Activated T-helper 1 cell treated with anti-CD3 and anti-CD28 coated beads, Interleukin-2, amount 50 U/mL, for 16 hours (primary cell): ENCODE results near the gene GSX2.
A peak's percentile ranks its signal among the peaks of the same experiment; 100 is the strongest.
"Not testable (repeated sequence)": the region's sequence is repeated elsewhere in the genome, so short reads cannot be mapped to it uniquely, and the experiment has no call there.

Experiments
- DNase-seq, 2 donors: peaks; one replicate each; pipeline ENCODE4 v3.0.0-alpha.2; 2020; ENCODE audit warnings: low read depth in 1 of 2, low spot score in 1 of 2

The GSX2 gene

GRCh38 chr4:54099748-54100574 is at the start of gene GSX2:
Gene GSX2, plus strand, starts transcription at chr4:54100163. Its CDS starts 182 bp downstream, at chr4:54100345.
- DNase-seq: no peak

GRCh38 chr4:54050214-54050904 is 49.6 kb upstream of the GSX2 start:
- DNase-seq: no peak

- not testable (repeated sequence) for DNase-seq
Observed at GRCh38 chr4:54053322-54053721, 46.6 kb upstream of the GSX2 start.

GRCh38 chr4:54054501-54054900 is 45.5 kb upstream of the GSX2 start:
- no peak for DNase-seq

GRCh38 chr4:54055494-54055893 is 44.5 kb upstream of the GSX2 start:
- DNase-seq: no peak

GRCh38 chr4:54056360-54056759 is 43.6 kb upstream of the GSX2 start:
- no peak for DNase-seq

- DNase-seq: no peak
Observed at GRCh38 chr4:54058171-54058570, 41.8 kb upstream of the GSX2 start.

GRCh38 chr4:54060116-54060515 is 39.8 kb upstream of the GSX2 start:
- no peak for DNase-seq

GRCh38 chr4:54061067-54061466 is 38.9 kb upstream of the GSX2 start:
- DNase-seq: no peak

- no peak for DNase-seq
Observed at GRCh38 chr4:54061873-54062272, 38.1 kb upstream of the GSX2 start.

- no peak for DNase-seq
Observed at GRCh38 chr4:54062392-54062791, 37.6 kb upstream of the GSX2 start.

GRCh38 chr4:54063229-54063628 is 36.7 kb upstream of the GSX2 start:
- DNase-seq: no peak

- peak in 1 of 2 donors; percentile 9 for DNase-seq
Observed at GRCh38 chr4:54063737-54064316, 36.1 kb upstream of the GSX2 start.

- peak; percentile 92 to 95 for DNase-seq
Observed at GRCh38 chr4:54064317-54065111, 35.4 kb upstream of the GSX2 start, which contains the start of gene CHIC2. Gene CHIC2, minus strand, starts transcription at chr4:54064605. Its CDS starts 305 bp downstream, at chr4:54064300.

GRCh38 chr4:54065282-54066087 is 34.5 kb upstream of the GSX2 start:
- no peak for DNase-seq

GRCh38 chr4:54066088-54066415 is 33.9 kb upstream of the GSX2 start:
- no peak for DNase-seq

GRCh38 chr4:54066718-54067129 is 33.2 kb upstream of the GSX2 start:
- no peak for DNase-seq

GRCh38 chr4:54067166-54067565 is 32.8 kb upstream of the GSX2 start:
- DNase-seq: no peak

GRCh38 chr4:54073271-54073880 is 26.6 kb upstream of the GSX2 start:
- no peak for DNase-seq

GRCh38 chr4:54074381-54074780 is 25.6 kb upstream of the GSX2 start:
- DNase-seq: no peak
